HepG2 (cell line): ENCODE data around the gene SOCS3. TPM values are rescaled to one million over a fixed set of nuclear protein-coding genes. Genes with fewer than 3 reads are reported as not detected.

Experiments used
- ARHGAP35 ChIP-seq: sonication (generic); formaldehyde crosslinking; IDR thresholded peaks from 2 replicates; pipeline ENCODE4 v1.9.0; 2022; ENCODE audit warnings: mild to moderate bottlenecking, inconsistent platforms, moderate library complexity, missing genetic modification reagents, borderline replicate concordance
- CSRNP2 ChIP-seq: sonication (generic); formaldehyde crosslinking; conservative IDR thresholded peaks from 2 replicates; pipeline ENCODE4 v1.8.0; 2022; ENCODE audit warnings: low read depth, missing genetic modification reagents
- GABPB1 ChIP-seq: IDR thresholded peaks from 2 replicates; pipeline ENCODE4 v1.6.1; 2016; ENCODE audit warnings: mild to moderate bottlenecking, missing genetic modification reagents, moderate library complexity, missing compliant biosample characterization
- HDAC1 ChIP-seq: sonication (generic); formaldehyde crosslinking; IDR thresholded peaks from 2 replicates; pipeline ENCODE4 v1.5.1; 2020; ENCODE audit warnings: mild to moderate bottlenecking, missing genetic modification reagents
- HOXA9 ChIP-seq: sonication (generic); formaldehyde crosslinking; IDR thresholded peaks from 2 replicates; pipeline ENCODE4 v1.8.1; 2022; ENCODE audit warnings: missing genetic modification reagents, mild to moderate bottlenecking, moderate library complexity, borderline replicate concordance
- KLF16 ChIP-seq, 2 experiments: sonication (generic) in 1 of 2; formaldehyde crosslinking in 1 of 2; IDR thresholded peaks; 2 replicates each; pipeline versions ENCODE4 v1.6.1 to v1.8.0; 2016 to 2023; ENCODE audit warnings: missing genetic modification reagents in 2 of 2, missing compliant biosample characterization in 1 of 2
- MTA3 ChIP-seq: sonication (generic); formaldehyde crosslinking; IDR thresholded peaks from 2 replicates; pipeline ENCODE4 v1.4.0; 2020; ENCODE audit warnings: missing genetic modification reagents
- NR2C2 ChIP-seq: sonication (generic); formaldehyde crosslinking; IDR thresholded peaks from 2 replicates; pipeline ENCODE4 v1.4.0; 2020; ENCODE audit warnings: missing genetic modification reagents, mild to moderate bottlenecking, moderate library complexity, borderline replicate concordance
- PPARG ChIP-seq: conservative IDR thresholded peaks from 2 replicates; pipeline ENCODE4 v1.6.1; 2016; ENCODE audit warnings: missing biosample characterization, missing genetic modification reagents
- RFXAP ChIP-seq: sonication (generic); formaldehyde crosslinking; IDR thresholded peaks from 2 replicates; pipeline ENCODE4 v1.4.0; 2020; ENCODE audit warnings: missing genetic modification reagents, borderline replicate concordance
- ZNF121 ChIP-seq: sonication (generic); formaldehyde crosslinking; IDR thresholded peaks from 2 replicates; pipeline ENCODE4 v1.5.0; 2020; ENCODE audit warnings: mild to moderate bottlenecking, missing genetic modification reagents
- ZNF530 ChIP-seq: sonication (generic); formaldehyde crosslinking; IDR thresholded peaks from 2 replicates; pipeline ENCODE4 v1.5.0; 2020; ENCODE audit warnings: low read depth, mild to moderate bottlenecking, missing genetic modification reagents
- ZNF543 ChIP-seq: sonication (generic); formaldehyde crosslinking; IDR thresholded peaks from 2 replicates; pipeline ENCODE4 v1.4.0; 2020; ENCODE audit warnings: mild to moderate bottlenecking, missing genetic modification reagents
- ZNF605 ChIP-seq: sonication (generic); formaldehyde crosslinking; IDR thresholded peaks from 2 replicates; pipeline ENCODE4 v1.8.0; 2022; ENCODE audit warnings: mild to moderate bottlenecking, missing genetic modification reagents
- ZNF629 ChIP-seq: sonication (generic); formaldehyde crosslinking; conservative IDR thresholded peaks from 2 replicates; pipeline ENCODE4 v1.5.0; 2020; ENCODE audit warnings: missing genetic modification reagents
- ZNF768 ChIP-seq: sonication (generic); formaldehyde crosslinking; IDR thresholded peaks from 2 replicates; pipeline ENCODE4 v1.4.0; 2020; ENCODE audit warnings: missing genetic modification reagents
- ZNF780A ChIP-seq: sonication (generic); formaldehyde crosslinking; IDR thresholded peaks from 2 replicates; pipeline ENCODE4 v1.8.0; 2022; ENCODE audit warnings: mild to moderate bottlenecking, missing genetic modification reagents, moderate library complexity
- ZSCAN20 ChIP-seq: sonication (generic); formaldehyde crosslinking; IDR thresholded peaks from 2 replicates; pipeline ENCODE4 v1.4.0; 2020; ENCODE audit warnings: missing genetic modification reagents, mild to moderate bottlenecking, borderline replicate concordance
- ZSCAN9 ChIP-seq: IDR thresholded peaks from 2 replicates; pipeline ENCODE4 v1.6.1; 2016; ENCODE audit warnings: borderline replicate concordance
- polyA plus RNA-seq, 8 experiments: library from polyadenylated mRNA; depleted of rRNA in 3 of 8; stranded (reverse) in 7 of 8; unstranded in 1 of 8; fragments of >200 nt; fragmentation: Illumina TruSeq in 4 of 8; extraction: Trizol in 4 of 8; gene quantifications; 2 replicates each; pipeline versions ENCODE4 v1.2.1 to v1.2.3, GENCODE V29; 2011 to 2016; ENCODE audit warnings: low read depth in 4 of 8, missing spikeins in 1 of 8, mixed read lengths in 1 of 8; ENCODE audit not compliant: insufficient read depth in 1 of 8
- total RNA-seq, 5 experiments: library from RNA; depleted of rRNA; stranded (reverse); fragments of >200 nt; fragmentation: Illumina TruSeq; extraction: Trizol; gene quantifications; 2 replicates each; pipeline ENCODE4 v1.2.3, GENCODE V29; 2016; ENCODE audit warnings: low read depth in 1 of 5
- TF ChIP-seq, protein P1 (sequence below): sonication (generic); formaldehyde crosslinking; IDR thresholded peaks from 2 replicates; pipeline ENCODE4 v1.4.0; 2020; ENCODE audit warnings: missing genetic modification reagents
- TF ChIP-seq, protein P2 (sequence below): sonication (generic); formaldehyde crosslinking; IDR thresholded peaks from 2 replicates; pipeline ENCODE4 v1.8.1; 2023; ENCODE audit warnings: mild to moderate bottlenecking, moderate library complexity, missing genetic modification reagents

The SOCS3 gene
- total and polyA plus RNA-seq, 2 of the 13 experiments (the other 11 are each of a cell fraction or from before 2014, with no cell fraction given): 0.77 to 2.4 TPM

DNA sequence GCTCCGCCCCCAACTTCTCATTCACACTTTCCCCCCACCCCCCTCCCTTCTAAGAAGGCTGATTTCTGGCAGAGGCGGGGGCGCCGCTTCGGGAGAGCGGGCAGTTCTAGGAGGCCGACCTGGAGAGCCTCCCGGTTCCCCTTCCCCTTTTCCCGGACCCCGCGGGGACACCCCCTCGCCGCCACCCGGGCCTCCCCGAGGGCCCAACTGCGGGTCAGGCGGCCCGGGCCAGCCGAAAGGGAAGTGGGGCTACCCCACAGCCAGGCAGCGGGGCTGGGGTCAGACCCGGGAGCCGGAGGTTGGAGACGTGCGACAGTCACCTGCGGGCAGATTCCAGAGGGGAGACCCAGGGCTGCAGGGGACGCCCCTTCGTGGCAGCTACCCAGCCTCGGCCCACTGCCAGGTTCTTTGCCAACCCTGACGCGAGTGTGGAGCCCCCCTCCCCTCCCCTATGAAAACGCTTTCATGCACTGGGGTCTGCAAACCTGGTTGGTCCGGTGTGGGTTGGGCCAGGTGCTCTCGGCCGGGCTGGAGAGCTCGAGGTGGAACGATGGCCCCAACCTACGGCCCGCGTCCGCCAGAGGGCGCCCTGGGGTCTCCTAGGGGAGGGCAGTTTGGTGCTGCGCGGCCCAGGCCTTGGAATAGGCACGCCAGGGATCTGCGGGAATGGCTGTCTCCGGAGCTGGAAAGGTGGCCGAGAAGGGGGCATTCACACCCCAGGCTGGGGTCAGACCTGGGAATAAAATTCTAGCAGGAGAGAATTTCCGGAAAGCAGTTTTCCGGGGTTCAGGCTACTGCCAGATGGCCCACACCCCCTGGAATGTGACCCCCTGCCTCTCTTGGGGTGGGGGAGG, 721 bp upstream of the SOCS3 start (continued):
- TF ChIP-seq, protein P1, sequence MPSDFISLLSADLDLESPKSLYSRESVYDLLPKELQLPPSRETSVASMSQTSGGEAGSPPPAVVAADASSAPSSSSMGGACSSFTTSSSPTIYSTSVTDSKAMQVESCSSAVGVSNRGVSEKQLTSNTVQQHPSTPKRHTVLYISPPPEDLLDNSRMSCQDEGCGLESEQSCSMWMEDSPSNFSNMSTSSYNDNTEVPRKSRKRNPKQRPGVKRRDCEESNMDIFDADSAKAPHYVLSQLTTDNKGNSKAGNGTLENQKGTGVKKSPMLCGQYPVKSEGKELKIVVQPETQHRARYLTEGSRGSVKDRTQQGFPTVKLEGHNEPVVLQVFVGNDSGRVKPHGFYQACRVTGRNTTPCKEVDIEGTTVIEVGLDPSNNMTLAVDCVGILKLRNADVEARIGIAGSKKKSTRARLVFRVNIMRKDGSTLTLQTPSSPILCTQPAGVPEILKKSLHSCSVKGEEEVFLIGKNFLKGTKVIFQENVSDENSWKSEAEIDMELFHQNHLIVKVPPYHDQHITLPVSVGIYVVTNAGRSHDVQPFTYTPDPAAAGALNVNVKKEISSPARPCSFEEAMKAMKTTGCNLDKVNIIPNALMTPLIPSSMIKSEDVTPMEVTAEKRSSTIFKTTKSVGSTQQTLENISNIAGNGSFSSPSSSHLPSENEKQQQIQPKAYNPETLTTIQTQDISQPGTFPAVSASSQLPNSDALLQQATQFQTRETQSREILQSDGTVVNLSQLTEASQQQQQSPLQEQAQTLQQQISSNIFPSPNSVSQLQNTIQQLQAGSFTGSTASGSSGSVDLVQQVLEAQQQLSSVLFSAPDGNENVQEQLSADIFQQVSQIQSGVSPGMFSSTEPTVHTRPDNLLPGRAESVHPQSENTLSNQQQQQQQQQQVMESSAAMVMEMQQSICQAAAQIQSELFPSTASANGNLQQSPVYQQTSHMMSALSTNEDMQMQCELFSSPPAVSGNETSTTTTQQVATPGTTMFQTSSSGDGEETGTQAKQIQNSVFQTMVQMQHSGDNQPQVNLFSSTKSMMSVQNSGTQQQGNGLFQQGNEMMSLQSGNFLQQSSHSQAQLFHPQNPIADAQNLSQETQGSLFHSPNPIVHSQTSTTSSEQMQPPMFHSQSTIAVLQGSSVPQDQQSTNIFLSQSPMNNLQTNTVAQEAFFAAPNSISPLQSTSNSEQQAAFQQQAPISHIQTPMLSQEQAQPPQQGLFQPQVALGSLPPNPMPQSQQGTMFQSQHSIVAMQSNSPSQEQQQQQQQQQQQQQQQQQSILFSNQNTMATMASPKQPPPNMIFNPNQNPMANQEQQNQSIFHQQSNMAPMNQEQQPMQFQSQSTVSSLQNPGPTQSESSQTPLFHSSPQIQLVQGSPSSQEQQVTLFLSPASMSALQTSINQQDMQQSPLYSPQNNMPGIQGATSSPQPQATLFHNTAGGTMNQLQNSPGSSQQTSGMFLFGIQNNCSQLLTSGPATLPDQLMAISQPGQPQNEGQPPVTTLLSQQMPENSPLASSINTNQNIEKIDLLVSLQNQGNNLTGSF (CRISPR knock-in tag): peak; percentile 46; the same call in 1 of the 2 replicates
- TF ChIP-seq NR2C2 (CRISPR knock-in tag): 0 out of 2 replicates have a peak, but pooled peaks have one; percentile 18
- peak in 1 of 2 experiments; percentile 71; a peak in 1 of 4 replicates for TF ChIP-seq KLF16 (CRISPR knock-in tag; IDR thresholded peaks at IDR 0.05)
- TF ChIP-seq ZNF543 (CRISPR knock-in tag): no peak; the same call in 1 of the 2 replicates
- 0 out of 2 replicates have a peak, but pooled peaks have one; percentile 19 for TF ChIP-seq PPARG
- 0 out of 2 replicates have a peak, but pooled peaks have one; percentile 20 for TF ChIP-seq ZNF629
- 0 out of 2 replicates have a peak, but pooled peaks have one; percentile 14 for TF ChIP-seq HOXA9 (CRISPR knock-in tag)
- peak; percentile 79 for TF ChIP-seq ARHGAP35 (CRISPR knock-in tag)
- 0 out of 2 replicates have a peak, but pooled peaks have one; percentile 39 for TF ChIP-seq ZSCAN20
- TF ChIP-seq, protein P2, sequence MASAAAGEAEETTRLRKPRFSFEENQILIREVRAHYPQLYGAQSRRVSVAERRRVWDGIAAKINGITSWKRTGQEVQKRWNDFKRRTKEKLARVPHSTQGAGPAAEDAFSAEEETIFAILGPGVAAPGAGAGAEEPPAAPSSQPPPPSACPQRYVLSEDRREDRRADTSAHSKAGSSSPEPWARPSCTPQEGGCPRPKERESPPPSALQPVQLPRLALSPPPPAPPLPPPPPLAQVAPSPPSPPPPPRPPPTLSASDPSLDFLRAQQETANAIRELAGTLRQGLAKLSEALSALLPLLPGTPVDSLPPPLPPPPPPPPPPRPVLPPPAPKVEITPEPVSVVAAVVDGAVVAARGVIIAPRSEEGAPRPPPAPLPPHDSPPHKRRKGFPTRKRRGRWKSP (CRISPR knock-in tag): peak; percentile 77
- no peak for TF ChIP-seq CSRNP2 (CRISPR knock-in tag)
- TF ChIP-seq ZNF780A (CRISPR knock-in tag): no peak
- TF ChIP-seq ZNF605 (CRISPR knock-in tag): peak; percentile 61
- TF ChIP-seq ZSCAN9 (CRISPR knock-in tag): peak; percentile 49; the same call in 1 of the 2 replicates
- peak; percentile 60; the same call in 1 of the 2 replicates for TF ChIP-seq ZNF121 (CRISPR knock-in tag)
- TF ChIP-seq MTA3 (CRISPR knock-in tag): no peak
- TF ChIP-seq RFXAP (CRISPR knock-in tag): 0 out of 2 replicates have a peak, but pooled peaks have one; percentile 47
- TF ChIP-seq GABPB1 (CRISPR knock-in tag): peak; percentile 67; the same call in 1 of the 2 replicates
- TF ChIP-seq ZNF530: no peak
- peak; percentile 54; the same call in 1 of the 2 replicates for TF ChIP-seq ZNF768 (CRISPR knock-in tag)
- peak; percentile 67; the same call in 1 of the 2 replicates for TF ChIP-seq HDAC1
